ENCODE measurements around the gene SEMA3B. TPM values are rescaled to one million over a fixed set of nuclear protein-coding genes. Genes with fewer than 3 reads are reported as not detected.
A peak's percentile ranks its signal among the peaks of the same experiment; 100 is the strongest.

The SEMA3B gene
- total and polyA plus RNA-seq, 2 experiments from 2014 or later = 2.4 to 3.3 TPM

DNA sequence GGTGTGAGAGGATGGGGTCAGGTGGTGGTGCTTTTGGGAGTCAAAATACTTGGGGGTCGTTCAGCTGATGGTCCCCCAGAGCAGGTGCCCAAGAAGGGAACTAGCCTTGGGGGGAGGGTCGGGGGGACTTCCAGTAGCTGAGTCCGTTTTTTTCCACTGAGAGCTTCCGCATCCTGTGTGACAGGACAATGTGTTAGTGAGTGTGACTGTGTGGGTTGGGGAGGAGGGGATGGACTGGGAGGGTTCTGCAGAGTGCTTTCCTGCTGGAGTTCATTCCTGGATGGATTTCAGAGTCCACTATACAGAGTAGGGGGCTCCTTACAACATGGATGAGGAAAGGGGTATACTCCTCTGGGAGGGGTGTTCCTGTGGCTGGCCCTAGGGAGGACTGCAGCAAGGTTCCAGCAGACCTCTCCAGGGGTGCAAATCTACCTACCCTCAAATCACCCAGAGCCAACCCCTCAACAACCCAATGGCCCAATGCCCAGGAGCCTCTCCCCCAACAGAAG lies 54.2 kb downstream of the SEMA3B start:
- Histone ChIP-seq H3F3A (replicated peaks; ENCODE audit: low read depth) (peaks cover 23% of the 10 kb centered on the region; the same call in 1 of the 2 replicates), H3K9me2 (ENCODE audit: insufficient read depth) (no peaks in the 10 kb centered on the region), H2AFZ (no peak overlapping the region), H3K36me3 (ENCODE audit: insufficient read depth) (peaks cover 8% of the 10 kb centered on the region), H3K79me2 (replicated peaks; ENCODE audit: insufficient read depth) (peaks cover 39% of the 10 kb centered on the region), H4K20me1 (replicated peaks; ENCODE audit: insufficient read depth) (peaks cover 13% of the 10 kb centered on the region; the same call in 1 of the 2 replicates), H3K4me2 (peak overlapping the region; percentile 99), H3K4me1 (ENCODE audit: insufficient read depth) (peaks cover 21% of the 10 kb centered on the region), H3K4me3 (peak overlapping the region; percentile 97), H3K27me3 (ENCODE audit: insufficient read depth) (no peaks in the 10 kb centered on the region), H3K27ac (ENCODE audit: low read depth) (peak overlapping the region; percentile 88; the same call in 1 of the 2 replicates)
- TF ChIP-seq ETS1 (IDR thresholded peaks at IDR 0.05) (no peak), EZH2 (IDR thresholded peaks at IDR 0.05; ENCODE audit: low read depth, unreplicated experiment) (no peak), POLR2AphosphoS5 (IDR thresholded peaks at IDR 0.05; ENCODE audit: low read depth) (no peak), EZH2phosphoT487 (IDR thresholded peaks at IDR 0.05; ENCODE audit: unreplicated experiment) (no peak), ZNF114 (CRISPR knock-in tag; IDR thresholded peaks at IDR 0.05) (no peak)
- ATAC-seq = no peak
- DNase-seq (ENCODE audit: low spot score) = no peak
- H3K9me3 Mint-ChIP-seq = no peaks in the 10 kb centered on the region
- H3K27me3 Mint-ChIP-seq (ENCODE audit: insufficient read depth, low read depth, poor library complexity) = peaks cover 14% of the 10 kb centered on the region
- H3K27ac Mint-ChIP-seq = peak overlapping the region; percentile 59
- peak overlapping the region; percentile 86 for H3K4me3 Mint-ChIP-seq
- peaks cover 38% of the 10 kb centered on the region for H3K36me3 Mint-ChIP-seq (ENCODE audit: low read depth)
- H3K4me1 Mint-ChIP-seq = peaks cover 46% of the 10 kb centered on the region

DNA sequence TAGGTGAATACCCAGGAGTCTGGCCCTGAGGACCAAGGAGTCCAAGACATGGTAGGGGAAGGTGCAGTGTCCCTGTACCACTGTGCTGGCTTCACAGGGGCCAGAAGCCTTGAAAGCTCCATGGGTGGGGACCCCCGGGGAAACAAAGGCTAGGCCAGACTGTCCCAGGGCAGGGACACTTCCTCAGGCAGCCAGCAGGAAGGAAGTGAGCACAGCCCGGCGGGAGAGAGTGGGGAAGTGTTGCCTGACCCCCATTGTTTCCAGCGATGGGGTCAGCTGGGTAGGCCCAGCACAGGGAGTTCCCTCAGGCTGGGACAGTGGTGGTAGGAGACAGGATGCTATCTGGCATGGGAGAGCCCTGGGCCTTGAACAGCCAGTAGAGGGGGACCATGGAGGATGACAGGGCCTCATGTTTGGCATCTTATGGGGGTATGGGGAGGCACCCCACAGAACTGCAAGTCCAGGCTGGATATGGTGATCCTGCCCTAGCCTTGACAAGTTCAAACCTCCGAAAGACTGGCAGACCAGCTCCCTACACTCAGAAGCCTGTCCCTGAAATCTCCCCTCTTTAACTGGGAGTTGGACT lies 54.8 kb downstream of the SEMA3B start:
- Mint-ChIP-seq H3K27me3 (ENCODE audit: insufficient read depth, low read depth, poor library complexity) (peaks cover 16% of the 10 kb centered on the region), H3K4me3 (no peak overlapping the region; the same call in 1 of the 3 replicates), H3K27ac (no peak overlapping the region), H3K36me3 (ENCODE audit: low read depth) (peaks cover 32% of the 10 kb centered on the region), H3K4me1 (peaks cover 46% of the 10 kb centered on the region), H3K9me3 (no peaks in the 10 kb centered on the region)
- DNase-seq (ENCODE audit: low spot score) = no peak
- Histone ChIP-seq H3F3A (replicated peaks; ENCODE audit: low read depth) (peaks cover 28% of the 10 kb centered on the region; the same call in 1 of the 2 replicates), H2AFZ (no peak overlapping the region), H4K20me1 (replicated peaks; ENCODE audit: insufficient read depth) (peaks cover 13% of the 10 kb centered on the region; the same call in 1 of the 2 replicates), H3K4me1 (ENCODE audit: insufficient read depth) (peaks cover 24% of the 10 kb centered on the region), H3K9me2 (ENCODE audit: insufficient read depth) (no peaks in the 10 kb centered on the region), H3K79me2 (replicated peaks; ENCODE audit: insufficient read depth) (peaks cover 34% of the 10 kb centered on the region), H3K4me3 (no peak overlapping the region), H3K27me3 (ENCODE audit: insufficient read depth) (no peaks in the 10 kb centered on the region), H3K4me2 (peak overlapping the region; percentile 99; the same call in 1 of the 2 replicates), H3K27ac (ENCODE audit: low read depth) (no peak overlapping the region), H3K36me3 (ENCODE audit: insufficient read depth) (peaks cover 8% of the 10 kb centered on the region)
- no peak for ATAC-seq
- TF ChIP-seq ZNF114 (CRISPR knock-in tag; IDR thresholded peaks at IDR 0.05) (no peak), REST (IDR thresholded peaks at IDR 0.05; ENCODE audit: unreplicated experiment) (no peak), EZH2 (IDR thresholded peaks at IDR 0.05; ENCODE audit: low read depth, unreplicated experiment) (no peak), EZH2phosphoT487 (IDR thresholded peaks at IDR 0.05; ENCODE audit: unreplicated experiment) (no peak), ETS1 (IDR thresholded peaks at IDR 0.05) (no peak), ZNF331 (CRISPR knock-in tag; IDR thresholded peaks at IDR 0.05; ENCODE audit: low read depth) (no peak), POLR2AphosphoS5 (IDR thresholded peaks at IDR 0.05; ENCODE audit: low read depth) (no peak), JUNB (IDR thresholded peaks at IDR 0.05; ENCODE audit: unreplicated experiment) (no peak), NANOG (IDR thresholded peaks at IDR 0.05; ENCODE audit: borderline replicate concordance) (no peak)
